IgD-negative memory B cell (primary cell): ENCODE measurements around the gene GBGT1. TPM values are rescaled to one million over a fixed set of nuclear protein-coding genes. Genes with fewer than 3 reads are reported as not detected.

Source experiments
- H3K27ac Mint-ChIP-seq, 3 donors: one replicate each; pipeline ENCODE4 v1.8.0; 2020 to 2022; ENCODE audit warnings: mild to moderate bottlenecking in 3 of 3, mixed read lengths in 3 of 3, moderate library complexity in 1 of 3
- H3K27me3 Mint-ChIP-seq: one replicate; pipeline ENCODE4 v1.8.0; 2021; ENCODE audit warnings: mixed read lengths
- H3K36me3 Mint-ChIP-seq: one replicate; pipeline ENCODE4 v1.8.0; 2020; ENCODE audit warnings: mild to moderate bottlenecking, mixed read lengths
- H3K4me1 Mint-ChIP-seq, 3 donors: one replicate each; pipeline ENCODE4 v1.8.0; 2020 to 2022; ENCODE audit warnings: mixed read lengths in 3 of 3, mild to moderate bottlenecking in 1 of 3
- H3K4me3 Mint-ChIP-seq, 4 donors: one replicate each; pipeline ENCODE4 v1.8.0; 2020 to 2022; ENCODE audit warnings: mild to moderate bottlenecking in 4 of 4, mixed read lengths in 4 of 4, moderate library complexity in 3 of 4
- H3K9me3 Mint-ChIP-seq, 3 donors: one replicate each; pipeline ENCODE4 v1.8.0; 2020 to 2021; ENCODE audit warnings: mixed read lengths in 3 of 3, mild to moderate bottlenecking in 1 of 3
- polyA plus RNA-seq: library from polyadenylated mRNA; unstranded; fragments of 300-500 nt; fragmentation: Illumina TruSeq; gene quantifications from one replicate; pipeline ENCODE4 v1.2.3, GENCODE V29; 2021

The GBGT1 gene
- polyA plus RNA-seq, 1 donor from 2014 or later = 1.7 TPM

GRCh38 chr9:133202688-133203453 lies 39.2 kb upstream of the GBGT1 start:
- Mint-ChIP-seq H3K4me3 (no peak overlapping the region), H3K27me3 (peaks cover 10% of the 10 kb centered on the region), H3K4me1 (peaks cover 0 to 5% (median 4%) of the 10 kb centered on the region in 3 donors), H3K36me3 (no peaks in the 10 kb centered on the region), H3K9me3 (peaks cover 0 to 4% (median 0%) of the 10 kb centered on the region in 3 donors), H3K27ac (no peak overlapping the region)

- no peak overlapping the region for H3K27ac Mint-ChIP-seq
- no peaks in the 10 kb centered on the region for H3K36me3 Mint-ChIP-seq
- H3K9me3 Mint-ChIP-seq = peaks cover 0 to 4% (median 0%) of the 10 kb centered on the region in 3 donors
- no peak overlapping the region for H3K4me3 Mint-ChIP-seq
- H3K27me3 Mint-ChIP-seq = peaks cover 8% of the 10 kb centered on the region
- peaks cover 0 to 5% (median 4%) of the 10 kb centered on the region in 3 donors for H3K4me1 Mint-ChIP-seq
These were observed 38.4 kb upstream of the GBGT1 start for GRCh38 chr9:133202145-133202513.

GRCh38 chr9:133201424-133202144 lies 37.9 kb upstream of the GBGT1 start:
- H3K9me3 Mint-ChIP-seq = peaks cover 0 to 4% (median 0%) of the 10 kb centered on the region in 3 donors
- no peak overlapping the region for H3K27ac Mint-ChIP-seq
- H3K27me3 Mint-ChIP-seq = peaks cover 8% of the 10 kb centered on the region
- H3K4me1 Mint-ChIP-seq = peaks cover 0 to 5% (median 4%) of the 10 kb centered on the region in 3 donors
- H3K36me3 Mint-ChIP-seq = no peaks in the 10 kb centered on the region
- H3K4me3 Mint-ChIP-seq = no peak overlapping the region

GRCh38 chr9:133200631-133201030 lies 36.9 kb upstream of the GBGT1 start:
- peaks cover 8% of the 10 kb centered on the region for H3K27me3 Mint-ChIP-seq
- H3K36me3 Mint-ChIP-seq = no peaks in the 10 kb centered on the region
- peaks cover 0 to 4% (median 0%) of the 10 kb centered on the region in 3 donors for H3K9me3 Mint-ChIP-seq
- H3K4me1 Mint-ChIP-seq = peaks cover 0 to 5% (median 4%) of the 10 kb centered on the region in 3 donors
- H3K4me3 Mint-ChIP-seq = no peak overlapping the region
- peak overlapping the region in 1 of 3 donors; percentile 35 for H3K27ac Mint-ChIP-seq

GRCh38 chr9:133199648-133200321 lies 36.1 kb upstream of the GBGT1 start:
- Mint-ChIP-seq H3K27ac (no peak overlapping the region), H3K36me3 (no peaks in the 10 kb centered on the region), H3K4me3 (peak overlapping the region; percentile 44 to 84 (median 74)), H3K9me3 (peaks cover 0 to 7% (median 4%) of the 10 kb centered on the region in 3 donors), H3K27me3 (peaks cover 5% of the 10 kb centered on the region), H3K4me1 (peaks cover 0 to 5% (median 4%) of the 10 kb centered on the region in 3 donors)

GRCh38 chr9:133195029-133195428 lies 31.3 kb upstream of the GBGT1 start:
- peaks cover 0 to 4% (median 2%) of the 10 kb centered on the region in 3 donors for H3K4me1 Mint-ChIP-seq
- H3K27ac Mint-ChIP-seq = no peak overlapping the region
- H3K4me3 Mint-ChIP-seq = no peak overlapping the region
- H3K36me3 Mint-ChIP-seq = no peaks in the 10 kb centered on the region
- peaks cover 5% of the 10 kb centered on the region for H3K27me3 Mint-ChIP-seq
- peaks cover 2 to 4% (median 3%) of the 10 kb centered on the region in 3 donors for H3K9me3 Mint-ChIP-seq

- H3K9me3 Mint-ChIP-seq = peaks cover 2 to 4% (median 3%) of the 10 kb centered on the region in 3 donors
- no peak overlapping the region for H3K27ac Mint-ChIP-seq
- no peaks in the 10 kb centered on the region for H3K36me3 Mint-ChIP-seq
- peaks cover 5% of the 10 kb centered on the region for H3K27me3 Mint-ChIP-seq
- H3K4me1 Mint-ChIP-seq = peaks cover 0 to 3% (median 0%) of the 10 kb centered on the region in 3 donors
- no peak overlapping the region for H3K4me3 Mint-ChIP-seq
These were observed 30.9 kb upstream of the GBGT1 start for GRCh38 chr9:133194597-133194996.

GRCh38 chr9:133191989-133192388 lies 28.3 kb upstream of the GBGT1 start:
- H3K9me3 Mint-ChIP-seq = peaks cover 2 to 4% (median 3%) of the 10 kb centered on the region in 3 donors
- peaks cover 0 to 1% (median 0%) of the 10 kb centered on the region in 3 donors for H3K4me1 Mint-ChIP-seq
- H3K27me3 Mint-ChIP-seq = peaks cover 4% of the 10 kb centered on the region
- H3K4me3 Mint-ChIP-seq = no peak overlapping the region
- no peaks in the 10 kb centered on the region for H3K36me3 Mint-ChIP-seq
- no peak overlapping the region for H3K27ac Mint-ChIP-seq

- Mint-ChIP-seq H3K4me3 (no peak overlapping the region), H3K27me3 (peaks cover 4% of the 10 kb centered on the region), H3K4me1 (peaks cover 3 to 7% (median 5%) of the 10 kb centered on the region in 3 donors), H3K9me3 (peaks cover 0 to 2% (median 0%) of the 10 kb centered on the region in 3 donors), H3K36me3 (no peaks in the 10 kb centered on the region), H3K27ac (no peak overlapping the region)
These were observed 26.1 kb upstream of the GBGT1 start for GRCh38 chr9:133189826-133190225.

- peaks cover 4% of the 10 kb centered on the region for H3K27me3 Mint-ChIP-seq
- no peaks in the 10 kb centered on the region for H3K36me3 Mint-ChIP-seq
- H3K9me3 Mint-ChIP-seq = no peaks in the 10 kb centered on the region
- no peak overlapping the region for H3K27ac Mint-ChIP-seq
- H3K4me3 Mint-ChIP-seq = no peak overlapping the region
- H3K4me1 Mint-ChIP-seq = peaks cover 4 to 7% (median 5%) of the 10 kb centered on the region in 3 donors
These were observed 25.1 kb upstream of the GBGT1 start for GRCh38 chr9:133188843-133189180.

GRCh38 chr9:133188006-133188842 lies 24.5 kb upstream of the GBGT1 start:
- peaks cover 8% of the 10 kb centered on the region for H3K27me3 Mint-ChIP-seq
- no peak overlapping the region for H3K4me3 Mint-ChIP-seq
- peaks cover 4 to 7% (median 5%) of the 10 kb centered on the region in 3 donors for H3K4me1 Mint-ChIP-seq
- H3K36me3 Mint-ChIP-seq = no peaks in the 10 kb centered on the region
- H3K9me3 Mint-ChIP-seq = no peaks in the 10 kb centered on the region
- H3K27ac Mint-ChIP-seq = no peak overlapping the region

- H3K36me3 Mint-ChIP-seq = no peaks in the 10 kb centered on the region
- H3K27ac Mint-ChIP-seq = no peak overlapping the region
- peaks cover 4 to 7% (median 5%) of the 10 kb centered on the region in 3 donors for H3K4me1 Mint-ChIP-seq
- H3K4me3 Mint-ChIP-seq = no peak overlapping the region
- peaks cover 13% of the 10 kb centered on the region for H3K27me3 Mint-ChIP-seq
- no peaks in the 10 kb centered on the region for H3K9me3 Mint-ChIP-seq
These were observed 23.9 kb upstream of the GBGT1 start for GRCh38 chr9:133187561-133188005.

GRCh38 chr9:133186736-133187135 lies 23.0 kb upstream of the GBGT1 start:
- no peak overlapping the region for H3K4me3 Mint-ChIP-seq
- peaks cover 4 to 7% (median 5%) of the 10 kb centered on the region in 3 donors for H3K4me1 Mint-ChIP-seq
- H3K27ac Mint-ChIP-seq = no peak overlapping the region
- no peaks in the 10 kb centered on the region for H3K9me3 Mint-ChIP-seq
- no peaks in the 10 kb centered on the region for H3K36me3 Mint-ChIP-seq
- peaks cover 15% of the 10 kb centered on the region for H3K27me3 Mint-ChIP-seq

GRCh38 chr9:133184971-133185370 lies 21.3 kb upstream of the GBGT1 start:
- H3K9me3 Mint-ChIP-seq = no peaks in the 10 kb centered on the region
- peaks cover 17% of the 10 kb centered on the region for H3K27me3 Mint-ChIP-seq
- no peaks in the 10 kb centered on the region for H3K36me3 Mint-ChIP-seq
- H3K27ac Mint-ChIP-seq = no peak overlapping the region
- peaks cover 5 to 7% (median 6%) of the 10 kb centered on the region in 3 donors for H3K4me1 Mint-ChIP-seq
- H3K4me3 Mint-ChIP-seq = no peak overlapping the region
